Measurements from ENCODE around the gene DTX3L. TPM values are rescaled to one million over a fixed set of nuclear protein-coding genes. Genes with fewer than 3 reads are reported as not detected.
"Not testable (repeated sequence)": the region's sequence is repeated elsewhere in the genome, so short reads cannot be mapped to it uniquely, and the experiment has no call there.

DTX3L gene
- total RNA-seq, 1 donor from 2014 or later, result 14.3 TPM

GRCh38 chr3:122558605-122559004, 5.5 kb upstream of the DTX3L start:
- intact Hi-C loops (cut with DNase I), result no loop called here
- DNase-seq (ENCODE audit: low spot score), result no peak

GRCh38 chr3:122559906-122560305, 4.2 kb upstream of the DTX3L start:
- intact Hi-C loops (cut with DNase I), result loop anchor here (1.0 to 10.0 kb wide), 2 partner anchors 119 to 235 kb away; partner anchors contain the start of genes HSPBAP1 and SLC49A4
- DNase-seq (ENCODE audit: low spot score), result no peak

- no peak for DNase-seq (ENCODE audit: low spot score)
- intact Hi-C loops (cut with DNase I), result loop anchor here (1.0 to 10.0 kb wide), 2 partner anchors 119 to 234 kb away; partner anchors contain the start of genes HSPBAP1 and SLC49A4
Observed at GRCh38 chr3:122560680-122561079, 3.5 kb upstream of the DTX3L start.

- no peak for DNase-seq (ENCODE audit: low spot score)
- intact Hi-C loops (cut with DNase I), result loop anchor here (10.0 kb wide), 1 partner anchor 232 kb away; the partner anchor contains the start of genes HSPBAP1 and SLC49A4
Observed at GRCh38 chr3:122562923-122563716, 1.0 kb upstream of the DTX3L start.

GRCh38 chr3:122563717-122564025, 467 bp upstream of the DTX3L start:
- intact Hi-C loops (cut with DNase I), result loop anchor here (1.0 to 10.0 kb wide), 4 partner anchors 49 to 231 kb away; partner anchors contain the start of genes HSPBAP1, KPNA1, SLC49A4 and WDR5B
- no peak for DNase-seq (ENCODE audit: low spot score)

- intact Hi-C loops (cut with DNase I), result loop anchor here (10.0 kb wide), 1 partner anchor 227 kb away; the partner anchor contains the start of genes HSPBAP1 and SLC49A4
- DNase-seq (ENCODE audit: low spot score), result not testable (repeated sequence)
Observed at GRCh38 chr3:122568131-122568530, 4.0 kb downstream of the DTX3L start.

- intact Hi-C loops (cut with DNase I), result loop anchor here (10.0 kb wide), 1 partner anchor 226 kb away; the partner anchor contains the start of genes HSPBAP1 and SLC49A4
Observed at GRCh38 chr3:122568755-122569154, 4.6 kb downstream of the DTX3L start.

GRCh38 chr3:122572940-122573412, 8.8 kb downstream of the DTX3L start:
- intact Hi-C loops (cut with DNase I), result no loop called here

More at GRCh38 chr3:122568755-122569154, 4.6 kb downstream of the DTX3L start:
- no peak for DNase-seq (ENCODE audit: low spot score)

GRCh38 chr3:122576174-122576940, 12.2 kb downstream of the DTX3L start:
- intact Hi-C loops (cut with DNase I), result no loop called here
- no peak for DNase-seq (ENCODE audit: low spot score)

More at GRCh38 chr3:122572940-122573412, 8.8 kb downstream of the DTX3L start:
- no peak for DNase-seq (ENCODE audit: low spot score)

GRCh38 chr3:122577409-122578031, 13.4 kb downstream of the DTX3L start, which contains the start of gene PARP15:
TSS of gene PARP15 (plus strand) at chr3:122577650. CDS start at chr3:122577668, 18 bp downstream.
- intact Hi-C loops (cut with DNase I), result no loop called here

GRCh38 chr3:122578069-122578740, 14.1 kb downstream of the DTX3L start:
- intact Hi-C loops (cut with DNase I), result no loop called here
- no peak for DNase-seq (ENCODE audit: low spot score)

More at GRCh38 chr3:122577409-122578031, 13.4 kb downstream of the DTX3L start, which contains the start of gene PARP15:
- DNase-seq (ENCODE audit: low spot score), result no peak

GRCh38 chr3:122580470-122580869, 16.3 kb downstream of the DTX3L start:
- intact Hi-C loops (cut with DNase I), result no loop called here
- no peak for DNase-seq (ENCODE audit: low spot score)

- intact Hi-C loops (cut with DNase I), result no loop called here
- no peak for DNase-seq (ENCODE audit: low spot score)
Observed at GRCh38 chr3:122581622-122582021, 17.5 kb downstream of the DTX3L start.

- no peak for DNase-seq (ENCODE audit: low spot score)
- intact Hi-C loops (cut with DNase I), result no loop called here
Observed at GRCh38 chr3:122582390-122582789, 18.3 kb downstream of the DTX3L start.

GRCh38 chr3:122586098-122586497, 22.0 kb downstream of the DTX3L start:
- no peak for DNase-seq (ENCODE audit: low spot score)
- intact Hi-C loops (cut with DNase I), result no loop called here

- intact Hi-C loops (cut with DNase I), result no loop called here
Observed at GRCh38 chr3:122586773-122587485, 22.8 kb downstream of the DTX3L start.

GRCh38 chr3:122587572-122587971, 23.4 kb downstream of the DTX3L start:
- intact Hi-C loops (cut with DNase I), result no loop called here
- DNase-seq (ENCODE audit: low spot score), result no peak

More at GRCh38 chr3:122586773-122587485, 22.8 kb downstream of the DTX3L start:
- DNase-seq (ENCODE audit: low spot score), result no peak

GRCh38 chr3:122589297-122589696, 25.2 kb downstream of the DTX3L start:
- intact Hi-C loops (cut with DNase I), result no loop called here
- no peak for DNase-seq (ENCODE audit: low spot score)
